ENCODE results near the gene OR4X1. TPM values are rescaled to one million over a fixed set of nuclear protein-coding genes. Genes with fewer than 3 reads are reported as not detected.
"Not testable (repeated sequence)": the region's sequence is repeated elsewhere in the genome, so short reads cannot be mapped to it uniquely, and the experiment has no call there.

Gene OR4X1
- not detected for total RNA-seq
- long read RNA-seq: 0 reads

DNA sequence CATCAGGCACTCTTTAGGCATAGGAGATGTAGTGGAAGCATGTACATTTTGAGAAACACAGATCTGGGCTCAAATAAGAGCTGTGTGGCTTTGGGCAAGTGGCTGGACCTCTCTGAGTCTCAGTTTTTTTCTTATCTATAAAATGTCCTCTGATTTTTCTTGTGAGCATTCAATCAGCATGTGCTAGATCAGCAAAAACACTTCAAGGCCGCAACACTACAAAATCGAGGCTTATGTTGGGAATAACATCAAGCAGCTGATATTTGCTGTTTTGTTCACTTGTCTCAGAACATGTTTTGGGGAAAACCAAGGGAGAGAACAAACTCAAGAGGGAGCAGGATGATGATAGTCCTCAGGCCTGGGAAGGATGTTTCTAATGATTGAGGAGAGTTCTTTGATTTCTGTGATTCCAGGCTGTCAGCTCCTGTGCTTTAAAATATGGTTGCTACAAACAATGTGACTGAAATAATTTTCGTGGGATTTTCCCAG is at the start of gene OR4X1:
Gene OR4X1 (plus strand): TSS at position 439 of the 489 bp plus-strand sequence. CDS start 0 bp downstream, at position 439.
- DNase-seq (no peak), ATAC-seq (no peak)
- intact Hi-C loops (cut with DNase I, micrococcal nuclease): no loop called here

DNA sequence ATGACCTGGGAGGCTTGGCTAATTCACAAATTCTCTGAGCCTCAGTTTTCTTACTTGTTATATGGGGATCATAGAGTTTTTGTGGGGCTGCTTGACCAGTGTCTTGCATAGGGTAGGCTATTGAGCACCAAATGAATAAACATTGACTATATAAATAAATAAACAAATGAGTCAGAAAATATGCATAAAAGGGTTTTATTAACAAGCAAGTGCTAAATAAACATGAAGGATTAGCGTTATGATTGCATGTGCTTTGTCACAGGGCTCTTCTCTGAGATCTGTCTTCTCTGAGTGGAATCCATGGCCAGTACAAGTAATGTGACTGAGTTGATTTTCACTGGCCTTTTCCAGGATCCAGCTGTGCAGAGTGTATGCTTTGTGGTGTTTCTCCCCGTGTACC is 47.2 kb upstream of the OR4X1 start, which contains the start of gene OR4B1:
Gene OR4B1 (plus strand): TSS at position 301 of the 400 bp plus-strand sequence. CDS start 0 bp downstream, at position 301.
- intact Hi-C loops (cut with DNase I, micrococcal nuclease): no loop called here
- no peak for ATAC-seq

GRCh38 chr11:48228761-48229160 is 34.9 kb upstream of the OR4X1 start:
- intact Hi-C loops (cut with DNase I, micrococcal nuclease): no loop called here
- no peak for DNase-seq
- no peak for ATAC-seq

More for the DNA sequence above, 47.2 kb upstream of the OR4X1 start, which contains the start of gene OR4B1:
- DNase-seq: no peak

- intact Hi-C loops (cut with DNase I, micrococcal nuclease); DNase-seq; ATAC-seq: not testable (repeated sequence)
These were observed 33.6 kb upstream of the OR4X1 start for GRCh38 chr11:48230057-48230456.

DNA sequence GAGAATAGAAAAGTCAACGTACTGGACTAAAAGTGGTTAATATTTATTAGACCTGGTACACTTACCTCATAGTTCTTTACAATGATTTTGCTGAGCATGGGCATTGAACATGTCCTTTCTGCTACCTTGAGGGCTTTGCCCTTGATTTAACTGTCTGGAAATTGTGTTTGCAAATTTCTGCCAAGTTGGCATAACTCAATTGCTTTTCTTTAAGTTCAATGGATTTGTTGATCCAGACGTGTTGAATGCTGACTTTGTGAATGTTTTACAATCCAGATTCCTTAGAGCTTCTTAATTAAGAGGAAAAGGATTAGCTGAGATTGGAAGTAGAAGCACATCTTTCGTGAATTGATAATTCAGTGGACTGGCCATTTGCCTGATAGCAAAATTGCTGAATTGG is 25.9 kb upstream of the OR4X1 start:
- ATAC-seq (no peak), DNase-seq (no peak)
- intact Hi-C loops (cut with DNase I, micrococcal nuclease): no loop called here

- no peak for ATAC-seq
- intact Hi-C loops (cut with DNase I, micrococcal nuclease): no loop called here
- no peak for DNase-seq
These were observed 21.2 kb upstream of the OR4X1 start for GRCh38 chr11:48242501-48242900.

GRCh38 chr11:48244804-48245203 is 18.9 kb upstream of the OR4X1 start, which contains the start of gene OR4X2:
Gene OR4X2, plus strand, starts transcription at chr11:48245104. Its CDS starts 0 bp downstream, at chr11:48245104.
- ATAC-seq (no peak), DNase-seq (no peak)
- intact Hi-C loops (cut with DNase I, micrococcal nuclease): no loop called here

DNA sequence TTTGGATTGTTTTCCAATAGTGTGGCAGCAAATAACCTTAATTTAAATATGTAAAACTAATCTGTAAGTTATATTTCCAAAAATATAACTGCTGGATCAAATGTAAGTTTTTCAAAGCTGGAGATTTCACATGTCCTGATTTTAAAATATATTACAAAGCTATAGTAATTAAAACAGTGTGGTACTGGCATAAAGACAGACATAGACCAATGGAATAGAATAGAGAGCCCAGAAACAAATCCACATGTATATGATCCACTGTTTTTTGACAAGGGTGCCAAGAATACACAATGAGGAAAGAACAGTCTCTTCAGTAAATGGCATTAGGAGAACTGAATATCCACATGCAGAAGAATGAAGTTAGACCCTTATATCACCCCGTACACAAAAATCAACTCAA is 14.8 kb upstream of the OR4X1 start:
- DNase-seq (no peak), ATAC-seq (no peak)
- intact Hi-C loops (cut with DNase I, micrococcal nuclease): no loop called here

- ATAC-seq: no peak
- intact Hi-C loops (cut with DNase I, micrococcal nuclease): no loop called here
- DNase-seq: no peak
These were observed 2.1 kb upstream of the OR4X1 start for GRCh38 chr11:48261600-48261999.

GRCh38 chr11:48270621-48271020 is 7.0 kb downstream of the OR4X1 start:
- intact Hi-C loops (cut with DNase I, micrococcal nuclease): no loop called here
- ATAC-seq (no peak), DNase-seq (no peak)

DNA sequence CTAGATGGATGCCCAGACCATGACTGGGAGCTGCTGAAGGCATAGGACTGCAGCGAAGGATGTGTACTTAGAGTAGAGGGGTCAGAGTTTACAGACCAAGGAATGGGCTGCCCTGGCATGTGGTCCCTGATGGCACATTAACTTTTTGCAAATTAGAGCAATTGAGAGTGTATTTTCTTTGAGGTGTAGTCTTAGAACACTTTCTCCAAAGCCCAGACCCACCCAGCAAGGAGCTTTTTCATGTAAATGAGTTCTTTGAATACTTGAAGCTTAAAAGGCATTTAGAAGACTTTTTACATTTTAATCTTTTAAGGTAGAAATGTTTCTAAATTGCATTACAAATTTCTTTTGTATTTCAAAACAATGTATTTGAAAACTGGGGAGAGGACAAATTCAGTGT is 8.9 kb downstream of the OR4X1 start:
- DNase-seq (no peak), ATAC-seq (no peak)
- intact Hi-C loops (cut with DNase I, micrococcal nuclease): no loop called here

- ATAC-seq (no peak), DNase-seq (no peak)
- intact Hi-C loops (cut with DNase I, micrococcal nuclease): no loop called here
These were observed 42.3 kb downstream of the OR4X1 start, which contains the start of gene OR4S1 for GRCh38 chr11:48305923-48306322. Gene OR4S1, plus strand, starts transcription at chr11:48306223. Its CDS starts 0 bp downstream, at chr11:48306223.

DNA sequence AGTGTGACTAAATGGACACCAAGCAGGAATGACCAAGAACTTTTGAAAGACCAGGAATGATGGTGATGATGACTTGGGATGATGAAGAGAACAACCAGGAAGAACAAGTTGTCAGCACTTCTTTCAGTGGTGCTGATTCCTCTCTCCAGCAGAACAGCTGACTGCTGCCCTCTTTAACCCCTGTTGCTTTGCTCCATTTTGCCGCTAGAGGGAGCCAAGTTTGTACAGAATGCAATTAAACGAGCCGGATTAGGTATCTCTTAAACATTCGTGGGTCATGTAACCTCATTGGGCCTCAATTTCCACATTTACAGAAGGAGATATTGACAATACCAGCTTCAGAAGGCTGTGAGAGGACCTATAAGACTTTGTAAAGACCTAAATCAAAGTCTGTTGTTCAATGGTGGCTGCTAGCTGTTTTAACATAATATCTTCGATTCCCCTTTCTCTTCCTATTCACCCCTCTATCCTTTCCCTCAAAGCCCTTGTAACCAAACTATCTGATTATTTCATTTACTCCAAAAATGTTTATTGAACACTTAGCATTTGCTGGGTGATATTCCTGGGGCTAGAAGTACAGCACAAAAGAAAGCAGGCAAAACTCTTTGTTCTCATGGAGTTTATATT is 44.2 kb downstream of the OR4X1 start:
- intact Hi-C loops (cut with DNase I, micrococcal nuclease): no loop called here
- ATAC-seq (peak; percentile 59), DNase-seq (peak in 1 of 2 donors; percentile 66)

DNA sequence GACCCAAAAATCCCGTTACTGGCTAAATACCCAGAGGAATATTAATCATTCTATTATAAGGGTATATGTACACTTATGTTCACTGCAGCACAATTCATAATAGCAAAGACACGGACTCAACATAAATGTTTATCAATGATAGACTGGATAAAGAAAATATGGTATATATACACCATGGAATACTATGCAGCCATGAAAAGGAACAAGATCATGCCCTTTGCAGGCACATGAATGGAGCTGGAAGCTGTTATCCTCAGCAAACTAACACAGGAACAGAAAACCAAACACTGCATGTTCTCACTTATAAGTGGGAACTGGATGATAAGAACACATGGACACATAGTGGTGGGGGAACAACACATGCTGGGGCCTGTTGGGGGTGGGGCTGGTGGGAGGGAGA is 49.9 kb downstream of the OR4X1 start:
- ATAC-seq; DNase-seq; intact Hi-C loops (cut with DNase I, micrococcal nuclease): not testable (repeated sequence)

Other genes with a start within 250 kb of the OR4X1 start
- gene OR4B1, start 47.1 kb upstream of the OR4X1 start, total RNA-seq: not detected
- not detected for gene OR4X2, start 18.8 kb upstream of the OR4X1 start, total RNA-seq
- not detected for gene OR4S1, start 42.4 kb downstream of the OR4X1 start, total RNA-seq
- gene OR4C3, start 61.1 kb downstream of the OR4X1 start, total RNA-seq: not detected
- gene OR4C5, start 102.6 kb downstream of the OR4X1 start, total RNA-seq: not detected
- not detected for gene OR4A47, start 224.9 kb downstream of the OR4X1 start, total RNA-seq

Measured in left colon (tissue), 2 donors.